ENCODE data around the gene SYNM. TPM values are rescaled to one million over a fixed set of nuclear protein-coding genes. Genes with fewer than 3 reads are reported as not detected.

The SYNM gene
- total RNA-seq, 1 donor from 2014 or later: 1.1 TPM

DNA sequence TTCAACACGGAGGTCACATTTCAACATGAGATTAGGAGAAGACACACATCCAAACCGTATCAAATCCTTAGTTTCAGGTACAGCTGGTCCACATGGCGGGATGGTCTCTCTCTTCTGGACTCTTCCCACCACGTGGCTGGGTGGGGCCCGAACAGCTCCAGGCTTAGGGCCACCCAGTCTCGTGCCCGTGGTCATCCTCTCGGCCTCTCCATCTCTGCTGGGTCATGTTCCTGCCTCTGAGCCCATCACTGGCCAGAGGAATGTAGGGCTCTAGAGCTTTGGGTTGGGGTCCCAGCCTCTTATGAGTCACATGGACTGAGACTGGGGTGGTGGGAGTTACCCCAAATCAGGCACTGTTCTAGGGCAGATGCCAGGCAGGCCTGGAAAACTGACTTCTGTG is 12.2 kb downstream of the SYNM start:
- Mint-ChIP-seq H3K27ac (no peak overlapping the region), H3K9me3 (ENCODE audit: low read depth) (no peaks in the 10 kb centered on the region), H3K4me1 (ENCODE audit: low read depth) (no peaks in the 10 kb centered on the region), H3K36me3 (ENCODE audit: insufficient read depth) (no peaks in the 10 kb centered on the region), H3K27me3 (no peaks in the 10 kb centered on the region), H3K4me3 (ENCODE audit: low read depth) (no peak overlapping the region)
- no peak for DNase-seq (ENCODE audit: low spot score, unreplicated experiment)
- TF ChIP-seq, protein P1, sequence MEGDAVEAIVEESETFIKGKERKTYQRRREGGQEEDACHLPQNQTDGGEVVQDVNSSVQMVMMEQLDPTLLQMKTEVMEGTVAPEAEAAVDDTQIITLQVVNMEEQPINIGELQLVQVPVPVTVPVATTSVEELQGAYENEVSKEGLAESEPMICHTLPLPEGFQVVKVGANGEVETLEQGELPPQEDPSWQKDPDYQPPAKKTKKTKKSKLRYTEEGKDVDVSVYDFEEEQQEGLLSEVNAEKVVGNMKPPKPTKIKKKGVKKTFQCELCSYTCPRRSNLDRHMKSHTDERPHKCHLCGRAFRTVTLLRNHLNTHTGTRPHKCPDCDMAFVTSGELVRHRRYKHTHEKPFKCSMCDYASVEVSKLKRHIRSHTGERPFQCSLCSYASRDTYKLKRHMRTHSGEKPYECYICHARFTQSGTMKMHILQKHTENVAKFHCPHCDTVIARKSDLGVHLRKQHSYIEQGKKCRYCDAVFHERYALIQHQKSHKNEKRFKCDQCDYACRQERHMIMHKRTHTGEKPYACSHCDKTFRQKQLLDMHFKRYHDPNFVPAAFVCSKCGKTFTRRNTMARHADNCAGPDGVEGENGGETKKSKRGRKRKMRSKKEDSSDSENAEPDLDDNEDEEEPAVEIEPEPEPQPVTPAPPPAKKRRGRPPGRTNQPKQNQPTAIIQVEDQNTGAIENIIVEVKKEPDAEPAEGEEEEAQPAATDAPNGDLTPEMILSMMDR (IDR thresholded peaks at IDR 0.05; ENCODE audit: unreplicated experiment): no peak

DNA sequence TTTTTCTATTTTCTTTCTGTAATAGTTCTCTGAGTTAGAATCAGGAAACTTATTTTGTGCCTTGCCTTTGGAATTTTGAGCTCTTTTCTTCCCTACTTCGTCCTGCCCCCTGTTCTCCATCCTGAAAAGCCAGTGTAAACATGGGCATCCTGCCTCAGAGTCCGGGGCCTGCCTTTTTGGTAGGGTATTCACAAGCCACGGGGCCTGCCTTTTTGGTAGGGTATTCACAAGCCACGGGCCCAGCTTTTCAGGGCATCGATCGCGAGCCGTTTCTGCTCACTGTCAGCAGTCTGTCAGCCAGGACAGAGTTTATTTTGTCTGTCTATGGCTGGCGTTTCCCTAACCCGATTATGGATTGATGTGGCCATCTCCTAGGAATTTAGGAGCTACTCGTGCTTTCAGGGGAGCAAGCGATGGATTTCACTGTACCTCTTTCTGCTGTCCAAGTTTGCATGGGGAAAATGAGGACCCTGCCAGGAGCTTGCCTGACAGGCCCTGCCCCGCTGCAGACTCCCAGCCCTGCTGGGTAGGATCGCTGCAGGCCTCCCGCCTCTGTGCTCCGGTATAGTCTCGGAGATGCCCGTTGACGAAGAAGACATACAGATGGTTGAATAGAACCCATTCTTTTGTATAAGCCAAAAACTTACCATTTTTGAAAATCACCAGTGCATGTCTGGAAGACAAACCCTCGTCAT is 12.8 kb downstream of the SYNM start:
- TF ChIP-seq, protein P1 (IDR thresholded peaks at IDR 0.05; ENCODE audit: unreplicated experiment): no peak
- no peaks in the 10 kb centered on the region for H3K4me1 Mint-ChIP-seq (ENCODE audit: low read depth)
- no peak overlapping the region for H3K27ac Mint-ChIP-seq
- no peaks in the 10 kb centered on the region for H3K9me3 Mint-ChIP-seq (ENCODE audit: low read depth)
- no peak for DNase-seq (ENCODE audit: low spot score, unreplicated experiment)
- H3K36me3 Mint-ChIP-seq (ENCODE audit: insufficient read depth): no peaks in the 10 kb centered on the region
- H3K4me3 Mint-ChIP-seq (ENCODE audit: low read depth): no peak overlapping the region
- no peaks in the 10 kb centered on the region for H3K27me3 Mint-ChIP-seq

DNA sequence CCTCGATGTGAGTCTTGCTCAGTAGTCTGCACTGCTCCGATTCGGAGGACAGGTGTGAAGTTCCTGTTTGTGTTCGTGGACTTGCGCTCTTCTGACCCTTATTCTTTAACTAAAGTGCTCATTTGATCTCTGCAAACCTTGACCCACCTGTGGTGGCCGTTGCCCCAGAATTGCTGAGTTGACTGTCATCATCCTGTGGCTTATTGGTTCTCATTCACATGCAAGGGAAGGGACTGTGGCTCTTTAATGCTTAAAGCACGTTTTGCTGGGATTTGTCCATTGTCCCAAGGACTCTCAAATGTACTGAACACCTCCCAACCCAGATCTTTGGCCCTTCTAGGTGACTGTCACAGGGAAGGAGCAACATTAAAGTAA is 13.4 kb downstream of the SYNM start:
- Mint-ChIP-seq H3K4me3 (ENCODE audit: low read depth) (no peak overlapping the region), H3K27me3 (no peaks in the 10 kb centered on the region), H3K4me1 (ENCODE audit: low read depth) (no peaks in the 10 kb centered on the region), H3K27ac (no peak overlapping the region), H3K36me3 (ENCODE audit: insufficient read depth) (no peaks in the 10 kb centered on the region), H3K9me3 (ENCODE audit: low read depth) (no peaks in the 10 kb centered on the region)
- DNase-seq (ENCODE audit: low spot score, unreplicated experiment): no peak
- TF ChIP-seq, protein P1 (IDR thresholded peaks at IDR 0.05; ENCODE audit: unreplicated experiment): no peak

DNA sequence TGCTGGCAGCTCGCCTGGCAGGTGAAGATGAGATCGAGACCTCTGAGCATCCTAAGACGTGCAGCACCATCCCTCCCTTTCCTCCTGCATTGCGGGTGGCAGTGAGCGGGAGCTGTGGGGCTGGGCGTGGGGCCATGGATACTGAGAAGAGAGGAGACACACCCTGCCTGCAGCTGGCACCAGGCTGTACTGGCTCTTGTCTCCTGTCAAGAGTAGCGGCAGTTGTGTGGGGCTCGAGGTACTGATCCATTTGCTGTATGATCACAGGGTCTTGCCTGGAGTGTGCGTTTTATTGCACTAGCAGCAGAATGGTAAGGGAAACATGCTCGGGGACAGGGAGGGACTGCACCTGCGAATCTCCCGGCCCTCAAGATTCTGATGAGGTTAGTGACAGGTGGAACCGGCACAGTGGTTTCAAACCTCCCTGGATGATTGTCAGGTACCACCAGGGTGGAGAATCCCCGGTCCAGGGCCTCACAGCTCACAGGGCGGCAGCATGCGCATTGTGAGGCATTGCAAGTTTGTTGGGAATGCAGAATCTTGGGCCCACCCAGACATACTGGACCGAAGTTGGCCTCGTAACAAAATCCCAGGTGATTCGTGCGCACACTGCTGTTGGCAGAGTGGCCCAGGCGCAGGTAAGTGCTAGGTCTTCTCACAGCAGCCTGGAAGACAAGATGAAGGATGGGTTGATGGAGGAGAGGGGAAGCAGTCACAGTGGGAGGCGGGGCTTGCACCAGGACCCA is 14.1 kb downstream of the SYNM start:
- Mint-ChIP-seq H3K4me3 (ENCODE audit: low read depth) (no peak overlapping the region), H3K4me1 (ENCODE audit: low read depth) (peaks cover 4% of the 10 kb centered on the region), H3K27ac (no peak overlapping the region), H3K36me3 (ENCODE audit: insufficient read depth) (no peaks in the 10 kb centered on the region), H3K9me3 (ENCODE audit: low read depth) (no peaks in the 10 kb centered on the region), H3K27me3 (no peaks in the 10 kb centered on the region)
- TF ChIP-seq, protein P1 (IDR thresholded peaks at IDR 0.05; ENCODE audit: unreplicated experiment): no peak
- DNase-seq (ENCODE audit: low spot score, unreplicated experiment): no peak

DNA sequence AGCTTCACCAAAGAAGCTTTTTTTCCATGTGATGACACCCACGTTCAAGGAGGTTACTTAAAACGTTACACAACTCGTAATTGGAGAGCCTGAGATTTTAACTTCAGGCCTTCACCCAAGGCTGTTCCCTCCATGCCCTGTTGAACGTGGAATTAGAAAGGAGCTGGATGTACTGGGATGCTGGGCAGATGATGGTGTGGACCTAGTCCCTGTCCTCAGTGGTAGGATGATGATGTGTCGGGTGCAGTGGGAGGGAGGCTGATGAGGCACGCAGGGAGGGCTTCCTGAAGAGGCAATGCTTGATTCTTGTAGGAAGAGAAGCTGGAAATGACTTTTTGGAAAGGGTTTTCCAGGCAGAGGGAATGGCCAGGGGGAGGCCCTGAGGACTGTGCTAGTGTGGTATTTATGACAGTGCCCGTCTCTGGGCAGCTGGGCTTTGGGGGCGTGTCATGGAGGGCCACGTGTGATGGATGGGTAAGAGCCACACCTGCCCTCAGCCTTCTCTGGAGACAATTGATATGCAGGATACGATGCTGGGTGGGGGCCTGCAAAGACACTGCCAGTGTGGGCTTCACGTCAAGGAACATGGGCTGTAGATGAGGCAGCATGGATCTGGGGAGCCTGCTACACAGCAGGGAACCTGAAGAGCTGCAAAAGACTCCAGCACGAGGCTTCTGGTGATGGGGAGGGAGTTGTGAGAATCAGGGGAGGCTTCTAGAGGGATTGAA is 15.3 kb downstream of the SYNM start:
- Mint-ChIP-seq H3K27ac (peak overlapping the region; percentile 59), H3K27me3 (no peaks in the 10 kb centered on the region), H3K9me3 (ENCODE audit: low read depth) (no peaks in the 10 kb centered on the region), H3K4me1 (ENCODE audit: low read depth) (peaks cover 7% of the 10 kb centered on the region), H3K4me3 (ENCODE audit: low read depth) (no peak overlapping the region), H3K36me3 (ENCODE audit: insufficient read depth) (no peaks in the 10 kb centered on the region)
- no peak for DNase-seq (ENCODE audit: low spot score, unreplicated experiment)
- TF ChIP-seq, protein P1 (IDR thresholded peaks at IDR 0.05; ENCODE audit: unreplicated experiment): no peak

Measured in progenitor cell of endocrine pancreas (in vitro differentiated cells).